ENCODE measurements around the gene AMBRA1. TPM values are rescaled to one million over a fixed set of nuclear protein-coding genes. Genes with fewer than 3 reads are reported as not detected.
"Not testable (repeated sequence)": the region's sequence is repeated elsewhere in the genome, so short reads cannot be mapped to it uniquely, and the experiment has no call there.

Gene AMBRA1
- total RNA-seq, 1 donor from 2014 or later, result 33.9 TPM

- Histone ChIP-seq H3K27me3 (peaks cover 28% of the 10 kb centered on the region), H3K27ac (no peak overlapping the region), H3K4me3 (no peak overlapping the region), H3K36me3 (no peaks in the 10 kb centered on the region), H3K9me3 (no peaks in the 10 kb centered on the region), H3K4me1 (peaks cover 23% of the 10 kb centered on the region)
- DNase-seq, result no peak
- TF ChIP-seq CTCF (IDR thresholded peaks at IDR 0.05), result no peak
- ATAC-seq, result no peak
- intact Hi-C loops (cut with DNase I), result no loop called here
Measured at GRCh38 chr11:46383404-46383758, 210.4 kb downstream of the AMBRA1 start.

GRCh38 chr11:46382646-46383403 lies 211.0 kb downstream of the AMBRA1 start:
- DNase-seq (no peak), ATAC-seq (no peak)
- Histone ChIP-seq H3K27me3 (peaks cover 22% of the 10 kb centered on the region), H3K4me1 (peaks cover 23% of the 10 kb centered on the region), H3K27ac (no peak overlapping the region), H3K9me3 (no peaks in the 10 kb centered on the region), H3K36me3 (no peaks in the 10 kb centered on the region), H3K4me3 (peak overlapping the region; percentile 67)
- TF ChIP-seq CTCF (IDR thresholded peaks at IDR 0.05), result peak; percentile 51
- intact Hi-C loops (cut with DNase I), result no loop called here

- no peak for TF ChIP-seq CTCF (IDR thresholded peaks at IDR 0.05)
- intact Hi-C loops (cut with DNase I), result no loop called here
- no peak for DNase-seq
- no peaks in the 10 kb centered on the region for H3K36me3 ChIP-seq
- ATAC-seq, result peak; percentile 1
- H3K4me1 ChIP-seq, result peaks cover 23% of the 10 kb centered on the region
- H3K9me3 ChIP-seq, result no peaks in the 10 kb centered on the region
- H3K4me3 ChIP-seq, result peak overlapping the region; percentile 67
- H3K27ac ChIP-seq, result no peak overlapping the region
- H3K27me3 ChIP-seq, result peaks cover 14% of the 10 kb centered on the region
Measured at GRCh38 chr11:46381819-46382645, 211.8 kb downstream of the AMBRA1 start.

GRCh38 chr11:46381048-46381818 lies 212.6 kb downstream of the AMBRA1 start, which contains the start of gene MDK:
MDK (plus strand) TSS chr11:46381669; CDS start chr11:46382058, 389 bp downstream.
- Histone ChIP-seq H3K27ac (peak within 1 kb of the TSS; percentile 68), H3K27me3 (peaks cover 9% of the 10 kb centered on the region), H3K9me3 (no peaks in the 10 kb centered on the region), H3K36me3 (peaks cover 5% of the 10 kb centered on the region), H3K4me3 (peak within 1 kb of the TSS; percentile 67), H3K4me1 (peaks cover 23% of the 10 kb centered on the region)
- intact Hi-C loops (cut with DNase I), result no loop called here
- no peak for TF ChIP-seq CTCF (IDR thresholded peaks at IDR 0.05)
- ATAC-seq, result peak; percentile 14
- no peak for DNase-seq

- Histone ChIP-seq H3K36me3 (peaks cover 13% of the 10 kb centered on the region), H3K4me3 (peak overlapping the region; percentile 67), H3K27ac (peak overlapping the region; percentile 68), H3K27me3 (peaks cover 3% of the 10 kb centered on the region), H3K9me3 (no peaks in the 10 kb centered on the region), H3K4me1 (peaks cover 23% of the 10 kb centered on the region)
- intact Hi-C loops (cut with DNase I), result no loop called here
- ATAC-seq (peak; percentile 69), DNase-seq (peak; percentile 87)
- TF ChIP-seq CTCF (IDR thresholded peaks at IDR 0.05), result no peak
Measured at GRCh38 chr11:46380340-46381047, 213.3 kb downstream of the AMBRA1 start.

GRCh38 chr11:46379482-46380293 lies 214.1 kb downstream of the AMBRA1 start:
- H3K9me3 ChIP-seq; H3K27me3 ChIP-seq; intact Hi-C loops (cut with DNase I); DNase-seq: not testable (repeated sequence)
- peak overlapping the region; percentile 68 for H3K27ac ChIP-seq
- peaks cover 23% of the 10 kb centered on the region for H3K4me1 ChIP-seq
- ATAC-seq, result peak; percentile 3
- peak overlapping the region; percentile 67 for H3K4me3 ChIP-seq
- H3K36me3 ChIP-seq, result peaks cover 21% of the 10 kb centered on the region

All from upper lobe of right lung (tissue), 1 donor.